Endothelial cell of umbilical vein (primary cell): ENCODE data around the gene SGPL1. TPM values are rescaled to one million over a fixed set of nuclear protein-coding genes. Genes with fewer than 3 reads are reported as not detected.

Source experiments
- BruUV-seq: library from RNA; stranded (reverse); fragments of 400-500 nt; replicated peaks from 2 replicates; lab custom pipeline; 2021; lab: Mats Ljungman, UMichigan
- CTCF ChIA-PET: fragments of 300-600, 350-600 bp; sonication (Branson Sonifier 250); formaldehyde crosslinking; loops from one replicate; lab custom pipeline; 2021; ENCODE audit warnings: antibody characterized with exemption, inconsistent platforms; lab: Charles Lee
- POLR2A ChIA-PET: fragments of 300-600, 350-600 bp; sonication (Branson Sonifier 250); formaldehyde crosslinking; loops from one replicate; lab custom pipeline; 2021; ENCODE audit warnings: antibody characterized with exemption, inconsistent platforms; lab: Charles Lee
- DNase-seq: peaks from one replicate; pipeline ENCODE4 v3.0.0-alpha.2; 2011; ENCODE audit warnings: low read depth, low spot score
- FAIRE-seq: peaks from 2 replicates; lab custom pipeline; 2011; peaks lifted over from hg19 to GRCh38; lab: Jason Lieb, UNC
- H2AFZ ChIP-seq: 2 replicates; pipeline ENCODE4 v1.6.0; 2012; ENCODE audit warnings: low read depth, low read length, control low read depth, inconsistent platforms
- H3K27ac ChIP-seq: 2 replicates; pipeline ENCODE4 v1.5.1; 2011; ENCODE audit warnings: low read depth, mild to moderate bottlenecking, control low read depth, low read length, moderate library complexity; ENCODE audit not compliant: insufficient read depth
- H3K27me3 ChIP-seq, 2 experiments: 2 replicates each; pipeline versions ENCODE4 v1.6.0 to v1.6.1; 2011; ENCODE audit warnings: low read length in 2 of 2, mixed read lengths in 1 of 2; ENCODE audit not compliant: control insufficient read depth in 2 of 2, insufficient read depth in 2 of 2
- H3K36me3 ChIP-seq, 2 experiments: 2 replicates in 1 of 2; 3 replicates in 1 of 2; pipeline ENCODE4 v1.5.1; 2011; ENCODE audit warnings: low read length in 2 of 2, mild to moderate bottlenecking in 1 of 2, moderate library complexity in 1 of 2; ENCODE audit not compliant: control insufficient read depth in 2 of 2, insufficient read depth in 2 of 2; ENCODE audit errors: extremely low read depth in 1 of 2
- H3K4me1 ChIP-seq: 3 replicates; pipeline ENCODE4 v1.5.1; 2011; ENCODE audit warnings: mild to moderate bottlenecking, low read length; ENCODE audit not compliant: control insufficient read depth, insufficient read depth; ENCODE audit errors: extremely low read depth
- H3K4me2 ChIP-seq: 2 replicates; pipeline ENCODE4 v1.6.1; 2011; ENCODE audit warnings: low read length, control low read depth, mixed read lengths; ENCODE audit not compliant: insufficient read depth
- H3K4me3 ChIP-seq, 3 experiments: fragments of 200-600 bp in 1 of 3; sonication (generic), shearing (Covaris generic) in 1 of 3; replicated peaks in 1 of 3; 2 replicates each; pipeline ENCODE4 v1.5.1; 2011 to 2016; ENCODE audit warnings: control low read depth in 3 of 3, low read length in 3 of 3, mild to moderate bottlenecking in 2 of 3, inconsistent platforms in 1 of 3, low read depth in 1 of 3, moderate library complexity in 1 of 3; ENCODE audit not compliant: insufficient read depth in 1 of 3
- H3K79me2 ChIP-seq: 2 replicates; pipeline ENCODE4 v1.6.0; 2012; ENCODE audit warnings: low read length, inconsistent platforms; ENCODE audit not compliant: control insufficient read depth, insufficient read depth
- H3K9ac ChIP-seq: replicated peaks from 2 replicates; pipeline ENCODE3; 2011; ENCODE audit warnings: low read length, control low read depth; ENCODE audit not compliant: insufficient read depth; ENCODE audit errors: extremely low read depth
- H3K9me1 ChIP-seq: replicated peaks from 3 replicates; pipeline ENCODE4 v1.6.0; 2011; ENCODE audit warnings: mild to moderate bottlenecking, low read length; ENCODE audit not compliant: control insufficient read depth, insufficient read depth; ENCODE audit errors: extremely low read depth
- H3K9me3 ChIP-seq: replicated peaks from 2 replicates; pipeline ENCODE4 v1.5.1; 2012; ENCODE audit warnings: low read length, inconsistent platforms; ENCODE audit not compliant: control insufficient read depth, insufficient read depth
- H4K20me1 ChIP-seq: replicated peaks from 2 replicates; pipeline ENCODE3; 2011; ENCODE audit warnings: mild to moderate bottlenecking, low read length; ENCODE audit not compliant: control insufficient read depth, insufficient read depth; ENCODE audit errors: extremely low read depth
- EZH2 ChIP-seq: IDR thresholded peaks from 2 replicates; pipeline ENCODE4 v1.6.1; 2012; ENCODE audit warnings: borderline replicate concordance, low read depth, mild to moderate bottlenecking, moderate library complexity, low read length, inconsistent platforms; ENCODE audit not compliant: severe bottlenecking
- FOS ChIP-seq: IDR thresholded peaks from 2 replicates; pipeline ENCODE4 v1.6.1; 2011; ENCODE audit warnings: mild to moderate bottlenecking, low read length, moderate library complexity, borderline replicate concordance; ENCODE audit not compliant: insufficient read depth
- GATA2 ChIP-seq: IDR thresholded peaks from 2 replicates; pipeline ENCODE4 v1.7.0; 2011; ENCODE audit warnings: low read depth, mild to moderate bottlenecking, moderate library complexity, mixed read lengths, low read length; ENCODE audit not compliant: insufficient read length, insufficient read depth
- JUN ChIP-seq: IDR thresholded peaks from 2 replicates; pipeline ENCODE4 v1.6.1; 2011; ENCODE audit warnings: borderline replicate concordance, low read depth; ENCODE audit not compliant: insufficient read length, insufficient read depth
- MYC ChIP-seq: IDR thresholded peaks from one replicate; pipeline ENCODE4 v1.6.1; 2011; ENCODE audit warnings: mild to moderate bottlenecking, low read depth, low read length
- POLR2A ChIP-seq: IDR thresholded peaks from 2 replicates; pipeline ENCODE4 v1.6.1; 2012; ENCODE audit warnings: low read depth, mild to moderate bottlenecking, control low read depth, low read length
- POLR2AphosphoS5 ChIP-seq: IDR thresholded peaks from 2 replicates; pipeline ENCODE4 v1.6.1; 2012; ENCODE audit warnings: low read depth, mild to moderate bottlenecking, control low read depth, low read length, moderate library complexity; ENCODE audit not compliant: insufficient read depth
- dilution Hi-C: fragments of 300-500 bp; cut with MboI; formaldehyde crosslinking; loops from one replicate; pipeline ENCODE4 v1.15.0; 2019; ENCODE audit warnings: low sequenced_read_pairs; ENCODE audit not compliant: extremely low pct_ligation_motif_present
- intact Hi-C: fragments of 100-400 bp; cut with micrococcal nuclease; formaldehyde crosslinking; loops from one replicate; pipeline ENCODE4 v1.10.0; 2022
- polyA plus RNA-seq, 4 experiments: library from polyadenylated mRNA; depleted of rRNA in 3 of 4; stranded (reverse) in 3 of 4; unstranded in 1 of 4; fragments of >200 nt; gene quantifications; 2 replicates each; pipeline versions ENCODE4 v1.2.1 to v1.2.3, GENCODE V29; 2011 to 2012; ENCODE audit warnings: missing spikeins in 1 of 4
- total RNA-seq: library from RNA; stranded (reverse); gene quantifications from 2 replicates; pipeline ENCODE4 v1.2.3, GENCODE V29; 2021
- TF ChIP-seq, protein P1 (sequence below), 2 donors: IDR thresholded peaks; 1 replicate in 1 of 2; 2 replicates in 1 of 2; pipeline ENCODE4 v1.5.1; 2011; ENCODE audit warnings: low read length in 2 of 2, mild to moderate bottlenecking in 2 of 2, moderate library complexity in 2 of 2, control low read depth in 1 of 2, inconsistent platforms in 1 of 2, low read depth in 1 of 2; ENCODE audit not compliant: insufficient read depth in 1 of 2; ENCODE audit errors: extremely low read depth in 1 of 2
- TF ChIP-seq, protein P2 (sequence below): IDR thresholded peaks from 2 replicates; pipeline ENCODE4 v1.6.1; 2011; ENCODE audit not compliant: insufficient read depth, insufficient read length

The SGPL1 gene
- total and polyA plus RNA-seq, 2 donors (not counting 3 experiments of a cell fraction or from before 2014, with no cell fraction given) = 11.4 to 25.2 TPM

DNA sequence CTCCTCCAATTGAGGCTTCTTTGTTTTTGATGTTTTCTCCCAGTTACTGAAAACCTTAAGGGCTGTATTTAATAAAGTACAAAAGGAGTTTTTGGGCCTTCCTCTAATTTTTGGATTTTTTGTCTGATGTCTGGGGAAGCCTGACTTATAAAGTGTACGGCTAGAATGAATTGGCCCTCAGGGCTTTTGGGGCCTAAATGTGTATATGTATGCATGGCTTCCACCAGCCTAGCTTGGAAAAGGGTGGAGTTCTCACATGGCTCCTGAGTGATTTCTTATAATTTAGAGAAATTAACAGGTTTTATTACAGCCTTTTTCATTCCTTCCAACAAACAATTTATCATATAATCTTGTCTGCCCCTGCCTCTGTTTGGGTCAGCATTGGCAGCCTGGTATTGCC lies 20.1 kb upstream of the SGPL1 start:
- no peak overlapping the region for H3K4me2 ChIP-seq
- no peak overlapping the region for H2AFZ ChIP-seq
- no peak for TF ChIP-seq GATA2
- TF ChIP-seq FOS = no peak
- TF ChIP-seq JUN = no peak
- no peak for TF ChIP-seq POLR2A
- TF ChIP-seq, protein P1, sequence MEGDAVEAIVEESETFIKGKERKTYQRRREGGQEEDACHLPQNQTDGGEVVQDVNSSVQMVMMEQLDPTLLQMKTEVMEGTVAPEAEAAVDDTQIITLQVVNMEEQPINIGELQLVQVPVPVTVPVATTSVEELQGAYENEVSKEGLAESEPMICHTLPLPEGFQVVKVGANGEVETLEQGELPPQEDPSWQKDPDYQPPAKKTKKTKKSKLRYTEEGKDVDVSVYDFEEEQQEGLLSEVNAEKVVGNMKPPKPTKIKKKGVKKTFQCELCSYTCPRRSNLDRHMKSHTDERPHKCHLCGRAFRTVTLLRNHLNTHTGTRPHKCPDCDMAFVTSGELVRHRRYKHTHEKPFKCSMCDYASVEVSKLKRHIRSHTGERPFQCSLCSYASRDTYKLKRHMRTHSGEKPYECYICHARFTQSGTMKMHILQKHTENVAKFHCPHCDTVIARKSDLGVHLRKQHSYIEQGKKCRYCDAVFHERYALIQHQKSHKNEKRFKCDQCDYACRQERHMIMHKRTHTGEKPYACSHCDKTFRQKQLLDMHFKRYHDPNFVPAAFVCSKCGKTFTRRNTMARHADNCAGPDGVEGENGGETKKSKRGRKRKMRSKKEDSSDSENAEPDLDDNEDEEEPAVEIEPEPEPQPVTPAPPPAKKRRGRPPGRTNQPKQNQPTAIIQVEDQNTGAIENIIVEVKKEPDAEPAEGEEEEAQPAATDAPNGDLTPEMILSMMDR (IDR thresholded peaks at IDR 0.05; ENCODE audit: extremely low read depth in 1 of 2, insufficient read depth in 1 of 2, low read depth in 1 of 2, low read length in 2 of 2) = no peak
- no peak for TF ChIP-seq MYC
- dilution Hi-C loops = no loop called here
- intact Hi-C loops = no loop called here
- POLR2A ChIA-PET = no interaction called here
- no peaks in the 10 kb centered on the region for H3K4me1 ChIP-seq
- no peak overlapping the region for H3K9ac ChIP-seq
- no peaks in the 10 kb centered on the region for H3K9me3 ChIP-seq
- FAIRE-seq (no peak), DNase-seq (no peak)
- no TSS peak for BruUV-seq
- H3K27me3 ChIP-seq = peaks cover 21 to 39% of the 10 kb centered on the region in 2 experiments
- H3K9me1 ChIP-seq = no peaks in the 10 kb centered on the region
- H3K4me3 ChIP-seq = no peak overlapping the region
- CTCF ChIA-PET = no interaction called here
- no peaks in the 10 kb centered on the region for H4K20me1 ChIP-seq
- no peaks in the 10 kb centered on the region for H3K36me3 ChIP-seq
- H3K27ac ChIP-seq = no peak overlapping the region
- H3K79me2 ChIP-seq = no peaks in the 10 kb centered on the region

DNA sequence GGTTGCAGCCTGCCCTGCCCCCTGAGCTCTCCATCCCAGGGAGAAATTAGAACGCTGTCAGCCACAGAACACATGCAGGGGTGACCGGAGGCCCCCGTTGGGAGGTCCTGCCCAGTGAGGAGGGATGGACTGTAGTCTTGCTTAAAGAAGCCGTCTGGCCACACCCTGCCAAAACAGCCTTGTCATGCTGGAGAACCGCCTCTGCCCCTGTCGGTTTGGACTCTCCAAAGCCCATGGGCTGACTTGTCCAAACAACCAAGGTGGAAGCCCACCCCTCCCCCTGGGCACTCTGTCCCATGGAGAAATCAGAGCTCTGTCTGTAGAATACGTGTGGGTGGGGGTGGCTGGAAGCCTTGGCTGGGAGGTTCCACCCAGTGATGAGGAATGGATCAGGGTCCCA lies 17.9 kb upstream of the SGPL1 start:
- BruUV-seq = no TSS peak
- Histone ChIP-seq H3K9ac (no peak overlapping the region), H3K4me3 (no peak overlapping the region), H3K27ac (no peak overlapping the region), H2AFZ (no peak overlapping the region), H3K79me2 (no peaks in the 10 kb centered on the region), H3K9me3 (no peaks in the 10 kb centered on the region), H3K4me2 (no peak overlapping the region), H3K4me1 (no peaks in the 10 kb centered on the region), H3K9me1 (no peaks in the 10 kb centered on the region), H3K36me3 (no peaks in the 10 kb centered on the region), H4K20me1 (no peaks in the 10 kb centered on the region), H3K27me3 (peaks cover 13 to 24% of the 10 kb centered on the region in 2 experiments)
- FAIRE-seq (no peak), DNase-seq (no peak)
- intact Hi-C loops (no loop called here), dilution Hi-C loops (no loop called here)
- CTCF ChIA-PET = no interaction called here
- TF ChIP-seq, protein P1 (IDR thresholded peaks at IDR 0.05; ENCODE audit: extremely low read depth in 1 of 2, insufficient read depth in 1 of 2, low read depth in 1 of 2, low read length in 2 of 2) = no peak
- TF ChIP-seq, protein P2, sequence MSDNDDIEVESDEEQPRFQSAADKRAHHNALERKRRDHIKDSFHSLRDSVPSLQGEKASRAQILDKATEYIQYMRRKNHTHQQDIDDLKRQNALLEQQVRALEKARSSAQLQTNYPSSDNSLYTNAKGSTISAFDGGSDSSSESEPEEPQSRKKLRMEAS = no peak
- TF ChIP-seq MYC (no peak), POLR2AphosphoS5 (no peak), EZH2 (no peak), JUN (no peak), FOS (no peak), POLR2A (no peak), GATA2 (no peak)
- POLR2A ChIA-PET = no interaction called here
